ENCODE results near the gene KRT80.

GRCh38 chr12:52241205-52241842 lies 49.5 kb upstream of the KRT80 start:
- TF ChIP-seq CTCF (IDR thresholded peaks at IDR 0.05 in 2 of 3, conservative IDR thresholded peaks at IDR 0.05 in 1 of 3; ENCODE audit: borderline replicate concordance in 1 of 3, insufficient read depth in 1 of 3, low read depth in 2 of 3, low read length in 2 of 3) (no peak), EZH2phosphoT487 (IDR thresholded peaks at IDR 0.05; ENCODE audit: borderline replicate concordance) (no peak), ATF3 (IDR thresholded peaks at IDR 0.05) (no peak), SP1 (IDR thresholded peaks at IDR 0.05; ENCODE audit: low read depth) (no peak), SIN3A (IDR thresholded peaks at IDR 0.05; ENCODE audit: low read depth) (no peak), POLR2A (IDR thresholded peaks at IDR 0.05; ENCODE audit: borderline replicate concordance, extremely low read depth, insufficient read depth, insufficient read length) (no peak), SRF (IDR thresholded peaks at IDR 0.05; ENCODE audit: low read depth) (no peak), RAD21 (IDR thresholded peaks at IDR 0.05; ENCODE audit: low read depth) (no peak)
